HG03039 (cell line): Measurements from ENCODE around the gene GATM.
"Not testable (repeated sequence)": the region's sequence is repeated elsewhere in the genome, so short reads cannot be mapped to it uniquely, and the experiment has no call there.

Experiments
- ATAC-seq: cut with Tn5 transposase; IDR thresholded peaks from one replicate; pipeline ENCODE4 v1.9.1; 2021; ENCODE audit warnings: mild to moderate bottlenecking, moderate library complexity; ENCODE audit not compliant: unreplicated experiment

Gene GATM

GRCh38 chr15:45314960-45315359, 63.4 kb downstream of the GATM start:
- ATAC-seq: no peak

DNA sequence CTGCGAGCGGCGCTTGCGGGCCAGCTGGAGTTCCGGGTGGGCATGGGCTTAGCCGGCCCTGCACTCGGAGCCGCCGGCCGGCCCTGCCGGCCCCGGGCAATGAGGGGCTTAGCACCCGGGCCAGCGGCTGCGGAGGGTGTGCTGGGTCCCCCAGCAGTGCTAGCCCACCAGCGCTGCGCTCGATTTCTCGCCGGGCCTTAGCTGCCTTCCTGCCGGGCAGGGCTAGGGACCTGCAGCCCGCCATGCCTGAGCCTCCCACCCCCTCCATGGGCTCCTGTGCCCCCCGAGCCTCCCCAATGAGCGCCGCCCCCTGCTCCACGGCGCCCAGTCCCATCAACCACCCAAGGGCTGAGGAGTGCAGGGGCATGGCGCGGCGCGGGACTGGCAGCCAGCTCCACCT, 64.2 kb downstream of the GATM start:
- not testable (repeated sequence) for ATAC-seq
